Superior temporal gyrus (tissue), 1 donor: Measurements from ENCODE around the gene KIAA1217.

Source experiments
- DNase-seq: peaks from one replicate; pipeline ENCODE4 v3.0.0-alpha.2; 2016; ENCODE audit errors: extremely low spot score

The KIAA1217 gene

DNA sequence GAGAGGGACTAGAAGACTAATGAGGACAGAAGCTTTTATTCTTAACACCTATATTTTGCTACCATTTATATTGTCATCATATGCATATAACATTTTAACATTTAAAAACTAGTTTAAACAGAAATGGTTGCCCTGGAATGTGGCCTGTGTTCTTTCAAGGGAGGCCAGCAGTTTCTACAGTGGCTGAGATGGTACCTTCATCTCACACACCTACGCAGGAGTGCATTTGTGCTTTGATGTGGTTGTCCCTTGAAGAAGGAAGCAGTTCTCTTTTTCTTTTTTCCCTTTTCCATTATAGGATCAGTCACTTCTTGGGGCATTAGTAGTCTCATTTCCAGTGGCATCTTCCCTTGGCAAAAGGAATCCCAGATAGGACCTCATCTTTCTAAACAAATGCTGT lies 38.9 kb downstream of the KIAA1217 start:
- no peak for DNase-seq

DNA sequence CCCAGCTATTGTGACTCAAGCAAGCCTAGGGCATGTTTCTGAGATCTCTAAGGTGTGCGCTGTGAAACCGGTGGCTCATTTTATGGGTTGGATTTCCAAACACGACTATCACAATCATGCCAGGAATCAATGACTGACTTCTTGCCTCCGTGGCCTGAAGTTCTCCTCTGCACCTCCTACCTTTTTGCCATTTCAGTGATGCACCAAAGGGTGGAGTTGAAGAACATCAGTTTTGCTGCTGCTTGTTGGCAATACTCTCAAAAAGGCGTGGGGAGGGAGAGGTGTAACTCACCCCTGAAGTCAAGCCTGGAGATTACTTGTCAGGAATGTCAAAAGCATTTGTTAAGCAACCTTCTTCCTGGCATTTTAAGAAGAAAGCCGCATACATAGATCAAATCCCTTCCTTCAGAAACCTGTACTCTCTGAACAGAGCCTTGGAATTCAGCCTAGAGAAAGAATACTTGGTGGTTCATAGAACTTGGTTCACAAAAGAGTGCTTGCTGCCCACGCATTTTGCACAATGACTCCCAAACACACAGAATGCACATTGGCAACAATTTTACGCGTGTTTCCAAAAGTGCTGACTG lies 41.0 kb downstream of the KIAA1217 start:
- no peak for DNase-seq

GRCh38 chr10:24251547-24251946 lies 42.6 kb downstream of the KIAA1217 start:
- DNase-seq: no peak

DNA sequence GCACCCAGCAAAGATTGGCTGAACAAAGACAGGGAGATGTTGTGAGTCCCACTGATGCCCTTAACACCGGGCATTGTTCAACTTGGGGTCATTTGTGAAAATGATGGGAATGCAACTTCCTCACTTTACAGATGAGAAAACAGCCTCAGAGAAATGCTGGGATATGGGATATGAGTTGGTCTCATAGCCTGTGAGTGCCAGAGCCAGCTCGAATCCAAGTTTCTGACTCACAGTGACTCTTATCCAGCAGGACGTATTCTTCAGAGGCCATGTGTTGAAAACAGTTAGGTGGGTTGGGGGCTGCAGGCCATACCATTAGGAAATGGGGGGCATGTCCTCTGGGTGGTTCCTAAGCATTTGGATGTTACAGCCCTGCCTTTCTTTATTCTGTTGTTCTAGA lies 45.2 kb downstream of the KIAA1217 start:
- no peak for DNase-seq

- no peak for DNase-seq
Measured at GRCh38 chr10:24255115-24255880, 46.4 kb downstream of the KIAA1217 start.

GRCh38 chr10:24255881-24256311 lies 47.0 kb downstream of the KIAA1217 start:
- no peak for DNase-seq

- no peak for DNase-seq
Measured at GRCh38 chr10:24256619-24257107, 47.7 kb downstream of the KIAA1217 start.

DNA sequence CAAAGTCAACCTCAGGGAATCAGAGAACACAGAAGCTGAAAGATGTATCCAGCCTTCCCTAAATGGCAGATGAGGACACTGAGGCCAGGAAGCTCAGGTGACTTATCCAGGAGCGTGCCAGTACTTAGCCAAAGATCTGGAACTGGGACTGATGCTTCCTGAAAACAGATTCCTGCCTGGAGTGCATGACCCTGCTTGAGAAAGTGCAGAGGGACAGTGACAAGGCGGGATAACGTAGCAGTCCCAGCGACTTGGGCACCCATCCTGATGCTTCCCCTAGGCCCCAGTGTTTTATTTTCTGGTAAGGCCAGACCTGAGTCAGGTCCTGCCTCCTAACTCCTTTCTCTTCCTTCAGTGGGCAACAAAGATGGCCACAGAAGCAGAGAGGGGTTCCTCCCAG lies 48.6 kb downstream of the KIAA1217 start:
- DNase-seq: no peak

- DNase-seq: no peak
Measured at GRCh38 chr10:24259365-24260130, 50.6 kb downstream of the KIAA1217 start.

GRCh38 chr10:24261627-24262026 lies 52.7 kb downstream of the KIAA1217 start:
- no peak for DNase-seq

GRCh38 chr10:24262929-24263590 lies 54.1 kb downstream of the KIAA1217 start:
- no peak for DNase-seq

GRCh38 chr10:24269476-24269875 lies 60.5 kb downstream of the KIAA1217 start:
- DNase-seq: no peak

DNA sequence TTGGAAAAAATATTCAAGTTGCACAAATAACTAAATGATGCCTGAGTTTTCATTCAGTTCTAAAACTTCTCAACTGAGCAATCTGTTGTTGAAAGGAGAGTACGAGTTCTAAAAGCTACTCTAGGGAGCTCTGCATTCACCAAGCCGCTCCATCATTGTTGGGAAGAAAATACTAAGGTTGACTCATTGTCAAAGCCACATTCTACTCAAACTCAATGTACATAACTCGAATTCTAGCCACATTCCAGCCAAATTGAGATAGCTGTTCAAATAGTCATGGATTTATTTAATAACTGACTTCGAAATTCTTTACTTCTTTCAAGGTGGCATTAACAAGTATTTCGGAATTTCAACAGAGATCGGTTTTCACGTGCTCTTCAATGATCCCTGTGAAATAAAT lies 63.4 kb downstream of the KIAA1217 start:
- no peak for DNase-seq

GRCh38 chr10:24277277-24277676 lies 68.3 kb downstream of the KIAA1217 start:
- no peak for DNase-seq

GRCh38 chr10:24277771-24278170 lies 68.8 kb downstream of the KIAA1217 start:
- no peak for DNase-seq

GRCh38 chr10:24278176-24278889 lies 69.4 kb downstream of the KIAA1217 start:
- no peak for DNase-seq

- no peak for DNase-seq
Measured at GRCh38 chr10:24279166-24279565, 70.2 kb downstream of the KIAA1217 start.

- DNase-seq: no peak
Measured at GRCh38 chr10:24287559-24288195, 78.7 kb downstream of the KIAA1217 start.

- DNase-seq: no peak
Measured at GRCh38 chr10:24288581-24288980, 79.6 kb downstream of the KIAA1217 start.

GRCh38 chr10:24289235-24289634 lies 80.3 kb downstream of the KIAA1217 start:
- no peak for DNase-seq
